Measurements from ENCODE around the gene EEF1E1. TPM values are rescaled to one million over a fixed set of nuclear protein-coding genes. Genes with fewer than 3 reads are reported as not detected.

The EEF1E1 gene
- total RNA-seq, 1 donor from 2014 or later, result 15.5 TPM

- Histone ChIP-seq H3K36me3 (peaks cover 4% of the 10 kb centered on the region), H3K9me3 (replicated peaks) (no peaks in the 10 kb centered on the region), H3K27me3 (ENCODE audit: low read depth) (no peaks in the 10 kb centered on the region), H3K4me3 (no peak overlapping the region), H3K4me1 (peaks cover 10% of the 10 kb centered on the region), H3K27ac (replicated peaks) (no peak overlapping the region)
- TF ChIP-seq CTCF (IDR thresholded peaks at IDR 0.05; ENCODE audit: borderline replicate concordance), result no peak
- DNase-seq, result no peak
- intact Hi-C loops (cut with micrococcal nuclease), result no loop called here
These were observed 26.6 kb downstream of the EEF1E1 start for GRCh38 chr6:8075704-8076103.

GRCh38 chr6:8075185-8075584, 27.2 kb downstream of the EEF1E1 start:
- Histone ChIP-seq H3K4me1 (peaks cover 10% of the 10 kb centered on the region), H3K9me3 (replicated peaks) (no peaks in the 10 kb centered on the region), H3K27ac (replicated peaks) (no peak overlapping the region), H3K27me3 (ENCODE audit: low read depth) (no peaks in the 10 kb centered on the region), H3K4me3 (no peak overlapping the region), H3K36me3 (peaks cover 4% of the 10 kb centered on the region)
- intact Hi-C loops (cut with micrococcal nuclease), result no loop called here
- no peak for DNase-seq
- TF ChIP-seq CTCF (IDR thresholded peaks at IDR 0.05; ENCODE audit: borderline replicate concordance), result no peak

- peak overlapping the region; percentile 28 for H3K27ac ChIP-seq (replicated peaks)
These were observed 28.1 kb downstream of the EEF1E1 start for GRCh38 chr6:8074213-8074612.

GRCh38 chr6:8073758-8074157, 28.6 kb downstream of the EEF1E1 start:
- Histone ChIP-seq H3K4me3 (no peak overlapping the region), H3K4me1 (peaks cover 10% of the 10 kb centered on the region), H3K9me3 (replicated peaks) (no peaks in the 10 kb centered on the region), H3K36me3 (peaks cover 4% of the 10 kb centered on the region), H3K27ac (replicated peaks) (peak overlapping the region; percentile 28), H3K27me3 (ENCODE audit: low read depth) (no peaks in the 10 kb centered on the region)
- no peak for DNase-seq
- intact Hi-C loops (cut with micrococcal nuclease), result no loop called here
- TF ChIP-seq CTCF (IDR thresholded peaks at IDR 0.05; ENCODE audit: borderline replicate concordance), result no peak

More at GRCh38 chr6:8074213-8074612, 28.1 kb downstream of the EEF1E1 start:
- peaks cover 10% of the 10 kb centered on the region for H3K4me1 ChIP-seq
- peaks cover 4% of the 10 kb centered on the region for H3K36me3 ChIP-seq
- no peaks in the 10 kb centered on the region for H3K9me3 ChIP-seq (replicated peaks)
- H3K4me3 ChIP-seq, result no peak overlapping the region
- intact Hi-C loops (cut with micrococcal nuclease), result no loop called here
- no peak for TF ChIP-seq CTCF (IDR thresholded peaks at IDR 0.05; ENCODE audit: borderline replicate concordance)
- no peaks in the 10 kb centered on the region for H3K27me3 ChIP-seq (ENCODE audit: low read depth)
- no peak for DNase-seq

GRCh38 chr6:8070718-8071117, 31.6 kb downstream of the EEF1E1 start:
- no peak for DNase-seq
- intact Hi-C loops (cut with micrococcal nuclease), result no loop called here
- Histone ChIP-seq H3K4me3 (no peak overlapping the region), H3K36me3 (no peaks in the 10 kb centered on the region), H3K9me3 (replicated peaks) (no peaks in the 10 kb centered on the region), H3K27ac (replicated peaks) (no peak overlapping the region), H3K27me3 (ENCODE audit: low read depth) (no peaks in the 10 kb centered on the region), H3K4me1 (peaks cover 10% of the 10 kb centered on the region)
- TF ChIP-seq CTCF (IDR thresholded peaks at IDR 0.05; ENCODE audit: borderline replicate concordance), result no peak
